HEK293T (cell line): ENCODE measurements around the gene CGB3.

Source experiments
- BHLHE40 ChIP-seq: fragments of 450-650 bp; IDR thresholded peaks from 2 replicates; pipeline ENCODE4 v1.6.1; 2016; ENCODE audit warnings: mild to moderate bottlenecking, moderate library complexity, borderline replicate concordance
- CTBP1 ChIP-seq: fragments of 450-650 bp; IDR thresholded peaks from 2 replicates; pipeline ENCODE4 v1.6.1; 2016; ENCODE audit warnings: borderline replicate concordance
- ELF4 ChIP-seq: fragments of 450-650 bp; IDR thresholded peaks from 2 replicates; pipeline ENCODE4 v1.6.1; 2017; ENCODE audit warnings: antibody characterized with exemption
- FOXA1 ChIP-seq: fragments of 450-650 bp; IDR thresholded peaks from 2 replicates; pipeline ENCODE4 v1.6.1; 2016; ENCODE audit warnings: mild to moderate bottlenecking
- FOXK2 ChIP-seq: fragments of 450-650 bp; IDR thresholded peaks from 2 replicates; pipeline ENCODE4 v1.6.1; 2016; ENCODE audit warnings: mild to moderate bottlenecking
- FOXM1 ChIP-seq: fragments of 450-650 bp; IDR thresholded peaks from 2 replicates; pipeline ENCODE4 v1.6.1; 2017; ENCODE audit warnings: mild to moderate bottlenecking, borderline replicate concordance
- HDGF ChIP-seq: fragments of 450-650 bp; IDR thresholded peaks from 2 replicates; pipeline ENCODE4 v1.6.1; 2017; ENCODE audit warnings: antibody characterized with exemption, borderline replicate concordance
- L3MBTL2 ChIP-seq: fragments of 450-650 bp; conservative IDR thresholded peaks from 2 replicates; pipeline ENCODE4 v1.6.1; 2016; ENCODE audit warnings: mild to moderate bottlenecking
- NFRKB ChIP-seq: fragments of 450-650 bp; IDR thresholded peaks from 2 replicates; pipeline ENCODE4 v1.6.1; 2016; ENCODE audit warnings: mild to moderate bottlenecking, moderate library complexity
- PKNOX1 ChIP-seq: fragments of 450-650 bp; IDR thresholded peaks from 2 replicates; pipeline ENCODE4 v1.6.1; 2016
- SP1 ChIP-seq: fragments of 450-650 bp; IDR thresholded peaks from 2 replicates; pipeline ENCODE4 v1.6.1; 2017
- SUZ12 ChIP-seq: fragments of 450-650 bp; IDR thresholded peaks from 2 replicates; pipeline ENCODE4 v1.6.1; 2016; ENCODE audit warnings: mild to moderate bottlenecking
- TARDBP ChIP-seq: fragments of 450-650 bp; IDR thresholded peaks from 2 replicates; pipeline ENCODE4 v1.6.1; 2016

- TF ChIP-seq FOXK2: no peak
- no peak for TF ChIP-seq SP1
- no peak for TF ChIP-seq L3MBTL2
- no peak for TF ChIP-seq FOXM1
- no peak for TF ChIP-seq BHLHE40
- no peak for TF ChIP-seq CTBP1
- TF ChIP-seq TARDBP: no peak
- no peak for TF ChIP-seq NFRKB
- TF ChIP-seq FOXA1: no peak
- no peak for TF ChIP-seq SUZ12
- no peak for TF ChIP-seq HDGF
- no peak for TF ChIP-seq PKNOX1
- TF ChIP-seq ELF4: no peak
Measured at GRCh38 chr19:49017041-49017665, 7.0 kb downstream of the CGB3 start, which contains the start of gene LHB.
